ENCODE results near the gene ARRDC2.
A peak's percentile ranks its signal among the peaks of the same experiment; 100 is the strongest.

Gene ARRDC2

GRCh38 chr19:18053576-18054219 lies 45.7 kb downstream of the ARRDC2 start:
- Mint-ChIP-seq H3K4me1 (ENCODE audit: low read depth) (peaks cover 22% of the 10 kb centered on the region), H3K27me3 (no peaks in the 10 kb centered on the region), H3K27ac (no peak overlapping the region), H3K9me3 (no peaks in the 10 kb centered on the region), H3K4me3 (no peak overlapping the region), H3K36me3 (ENCODE audit: low read depth) (no peaks in the 10 kb centered on the region)

GRCh38 chr19:18055967-18056366 lies 48.0 kb downstream of the ARRDC2 start:
- Mint-ChIP-seq H3K27me3 (no peaks in the 10 kb centered on the region), H3K4me1 (ENCODE audit: low read depth) (peaks cover 15% of the 10 kb centered on the region), H3K4me3 (no peak overlapping the region), H3K27ac (no peak overlapping the region), H3K36me3 (ENCODE audit: low read depth) (no peaks in the 10 kb centered on the region), H3K9me3 (no peaks in the 10 kb centered on the region)

- no peaks in the 10 kb centered on the region for H3K36me3 Mint-ChIP-seq (ENCODE audit: low read depth)
- H3K4me3 Mint-ChIP-seq = no peak overlapping the region
- no peaks in the 10 kb centered on the region for H3K9me3 Mint-ChIP-seq
- H3K27ac Mint-ChIP-seq = no peak overlapping the region
- H3K27me3 Mint-ChIP-seq = no peaks in the 10 kb centered on the region
- peaks cover 15% of the 10 kb centered on the region for H3K4me1 Mint-ChIP-seq (ENCODE audit: low read depth)
Measured at GRCh38 chr19:18057557-18057956, 49.6 kb downstream of the ARRDC2 start.

- peaks cover 15% of the 10 kb centered on the region for H3K4me1 Mint-ChIP-seq (ENCODE audit: low read depth)
- peak overlapping the region; percentile 31 for H3K27ac Mint-ChIP-seq
- H3K9me3 Mint-ChIP-seq = no peaks in the 10 kb centered on the region
- H3K36me3 Mint-ChIP-seq (ENCODE audit: low read depth) = peaks cover 3% of the 10 kb centered on the region
- H3K27me3 Mint-ChIP-seq = no peaks in the 10 kb centered on the region
- no peak overlapping the region for H3K4me3 Mint-ChIP-seq
Measured at GRCh38 chr19:18058208-18059009, 50.4 kb downstream of the ARRDC2 start.

- Mint-ChIP-seq H3K4me3 (no peak overlapping the region), H3K4me1 (ENCODE audit: low read depth) (peaks cover 11% of the 10 kb centered on the region), H3K9me3 (no peaks in the 10 kb centered on the region), H3K27me3 (no peaks in the 10 kb centered on the region), H3K27ac (no peak overlapping the region), H3K36me3 (ENCODE audit: low read depth) (peaks cover 6% of the 10 kb centered on the region)
Measured at GRCh38 chr19:18059297-18059696, 51.3 kb downstream of the ARRDC2 start.

- peaks cover 11% of the 10 kb centered on the region for H3K4me1 Mint-ChIP-seq (ENCODE audit: low read depth)
- H3K9me3 Mint-ChIP-seq = no peaks in the 10 kb centered on the region
- peaks cover 9% of the 10 kb centered on the region for H3K36me3 Mint-ChIP-seq (ENCODE audit: low read depth)
- H3K27me3 Mint-ChIP-seq = no peaks in the 10 kb centered on the region
- no peak overlapping the region for H3K27ac Mint-ChIP-seq
- H3K4me3 Mint-ChIP-seq = no peak overlapping the region
Measured at GRCh38 chr19:18059902-18060301, 51.9 kb downstream of the ARRDC2 start.

- Mint-ChIP-seq H3K9me3 (no peaks in the 10 kb centered on the region), H3K27ac (no peak overlapping the region), H3K27me3 (no peaks in the 10 kb centered on the region), H3K4me3 (no peak overlapping the region), H3K4me1 (ENCODE audit: low read depth) (peaks cover 11% of the 10 kb centered on the region), H3K36me3 (ENCODE audit: low read depth) (peaks cover 13% of the 10 kb centered on the region)
Measured at GRCh38 chr19:18060472-18060871, 52.5 kb downstream of the ARRDC2 start.

- no peaks in the 10 kb centered on the region for H3K27me3 Mint-ChIP-seq
- H3K36me3 Mint-ChIP-seq (ENCODE audit: low read depth) = peaks cover 13% of the 10 kb centered on the region
- H3K4me3 Mint-ChIP-seq = no peak overlapping the region
- no peak overlapping the region for H3K27ac Mint-ChIP-seq
- no peaks in the 10 kb centered on the region for H3K9me3 Mint-ChIP-seq
- H3K4me1 Mint-ChIP-seq (ENCODE audit: low read depth) = peaks cover 11% of the 10 kb centered on the region
Measured at GRCh38 chr19:18062028-18062427, 54.1 kb downstream of the ARRDC2 start.

GRCh38 chr19:18063463-18063862 lies 55.5 kb downstream of the ARRDC2 start:
- Mint-ChIP-seq H3K36me3 (ENCODE audit: low read depth) (peaks cover 13% of the 10 kb centered on the region), H3K27me3 (no peaks in the 10 kb centered on the region), H3K4me1 (ENCODE audit: low read depth) (peaks cover 3% of the 10 kb centered on the region), H3K9me3 (no peaks in the 10 kb centered on the region), H3K4me3 (no peak overlapping the region), H3K27ac (no peak overlapping the region)
